GM23338 (cell line): ENCODE data around the gene LMNTD2. TPM values are rescaled to one million over a fixed set of nuclear protein-coding genes. Genes with fewer than 3 reads are reported as not detected.

Source experiments
- ATAC-seq: fragments of 200-7000 bp; cut with Tn5 transposase; 3 replicates; pipeline ENCODE4 v1.9.1; 2020
- DNase-seq: peaks from one replicate; pipeline ENCODE4 v3.0.0-alpha.2; 2015; ENCODE audit warnings: low spot score
- H2AFZ ChIP-seq: fragments of 200-600 bp; sonication (generic); 2 replicates; pipeline ENCODE4 v1.8.0; 2016; ENCODE audit warnings: antibody characterized with exemption, mild to moderate bottlenecking, moderate library complexity
- H3F3A ChIP-seq: fragments of 200-600 bp; sonication (generic); replicated peaks from 2 replicates; pipeline ENCODE4 v1.8.0; 2017; ENCODE audit warnings: antibody characterized with exemption, mixed run types, low read depth
- H3K27ac ChIP-seq: fragments of 200-600 bp; sonication (generic); 2 replicates; pipeline ENCODE4 v1.6.1; 2016; ENCODE audit warnings: low read depth
- H3K27me3 ChIP-seq: fragments of 200-600 bp; sonication (generic); 2 replicates; pipeline ENCODE4 v1.8.0; 2016; ENCODE audit warnings: mild to moderate bottlenecking, mixed run types, moderate library complexity; ENCODE audit not compliant: insufficient read depth
- H3K36me3 ChIP-seq: fragments of 200-600 bp; sonication (generic); 2 replicates; pipeline ENCODE4 v1.8.0; 2016; ENCODE audit warnings: mild to moderate bottlenecking; ENCODE audit not compliant: insufficient read depth
- H3K4me1 ChIP-seq: fragments of 200-600 bp; sonication (generic); 2 replicates; pipeline ENCODE4 v1.8.0; 2016; ENCODE audit warnings: mild to moderate bottlenecking, moderate library complexity; ENCODE audit not compliant: insufficient read depth
- H3K4me2 ChIP-seq: fragments of 200-600 bp; sonication (generic); 2 replicates; pipeline ENCODE4 v1.7.1; 2017; ENCODE audit warnings: mixed run types
- H3K4me3 ChIP-seq: fragments of 200-600 bp; sonication (generic); 2 replicates; pipeline ENCODE4 v1.6.1; 2016; ENCODE audit warnings: mixed run types
- H3K79me2 ChIP-seq: fragments of 200-600 bp; sonication (generic); replicated peaks from 2 replicates; pipeline ENCODE4 v1.8.0; 2017; ENCODE audit warnings: mild to moderate bottlenecking; ENCODE audit not compliant: insufficient read depth
- H3K9me2 ChIP-seq: fragments of 200-600 bp; sonication (generic); 2 replicates; pipeline ENCODE4 v1.8.0; 2017; ENCODE audit not compliant: insufficient read depth
- H4K20me1 ChIP-seq: fragments of 200-600 bp; sonication (generic); replicated peaks from 2 replicates; pipeline ENCODE4 v1.8.0; 2017; ENCODE audit warnings: mild to moderate bottlenecking; ENCODE audit not compliant: insufficient read depth
- H3K27ac Mint-ChIP-seq: 2 replicates; pipeline ENCODE4 v1.8.0; 2020; ENCODE audit warnings: inconsistent platforms, mild to moderate bottlenecking, moderate library complexity, mixed read lengths
- H3K27me3 Mint-ChIP-seq: 3 replicates; pipeline ENCODE4 v1.8.0; 2022; ENCODE audit warnings: low read depth, mild to moderate bottlenecking, moderate library complexity, mixed read lengths, inconsistent platforms; ENCODE audit not compliant: insufficient read depth, poor library complexity
- H3K36me3 Mint-ChIP-seq: 3 replicates; pipeline ENCODE4 v1.8.0; 2021; ENCODE audit warnings: low read depth, mild to moderate bottlenecking, inconsistent platforms, moderate library complexity, mixed read lengths
- H3K4me1 Mint-ChIP-seq: 3 replicates; pipeline ENCODE4 v1.8.0; 2020; ENCODE audit warnings: mild to moderate bottlenecking, inconsistent platforms, mixed read lengths
- H3K4me3 Mint-ChIP-seq: 3 replicates; pipeline ENCODE4 v1.8.0; 2021; ENCODE audit warnings: moderate library complexity, mild to moderate bottlenecking, inconsistent platforms, mixed read lengths
- H3K9me3 Mint-ChIP-seq: 3 replicates; pipeline ENCODE4 v1.8.0; 2020; ENCODE audit warnings: moderate library complexity, mild to moderate bottlenecking, inconsistent platforms, mixed read lengths
- CREB1 ChIP-seq: fragments of 250-450 bp; sonication (Bioruptor Pico); IDR thresholded peaks from 2 replicates; pipeline ENCODE4 v1.5.0; 2020; ENCODE audit warnings: low read depth, mild to moderate bottlenecking, moderate library complexity
- EZH2 ChIP-seq: fragments of 200-600 bp; sonication (generic); IDR thresholded peaks from one replicate; pipeline ENCODE4 v1.8.0; 2017; ENCODE audit warnings: antibody characterized with exemption, mild to moderate bottlenecking, low read depth; ENCODE audit not compliant: unreplicated experiment
- EZH2phosphoT487 ChIP-seq: fragments of 200-600 bp; sonication (generic); IDR thresholded peaks from one replicate; pipeline ENCODE4 v1.8.1; 2018; ENCODE audit warnings: antibody characterized with exemption; ENCODE audit not compliant: unreplicated experiment
- JUNB ChIP-seq: IDR thresholded peaks from one replicate; pipeline ENCODE4 v1.6.1; 2016; ENCODE audit warnings: antibody characterized with exemption; ENCODE audit not compliant: unreplicated experiment
- NANOG ChIP-seq: IDR thresholded peaks from 2 replicates; pipeline ENCODE4 v1.6.1; 2016; ENCODE audit warnings: antibody characterized with exemption, borderline replicate concordance
- POLR2AphosphoS5 ChIP-seq: IDR thresholded peaks from 2 replicates; pipeline ENCODE4 v1.6.1; 2016; ENCODE audit warnings: antibody characterized with exemption, low read depth
- STAT1 ChIP-seq: IDR thresholded peaks from one replicate; pipeline ENCODE4 v1.6.1; 2016; ENCODE audit warnings: antibody characterized with exemption; ENCODE audit not compliant: unreplicated experiment
- ZNF114 ChIP-seq: fragments of 250-450 bp; sonication (Bioruptor Pico); IDR thresholded peaks from 2 replicates; pipeline ENCODE4 v1.5.0; 2020; ENCODE audit warnings: mild to moderate bottlenecking, moderate library complexity
- ZNF331 ChIP-seq: fragments of 250-450 bp; sonication (Bioruptor Pico); IDR thresholded peaks from 2 replicates; pipeline ENCODE4 v1.5.0; 2020; ENCODE audit warnings: low read depth, mild to moderate bottlenecking, moderate library complexity
- polyA plus RNA-seq: library from polyadenylated mRNA; unstranded; fragments of >200 nt; fragmentation: Nextera tagmentation; extraction: Ambion mirVana; gene quantifications from 2 replicates; pipeline ENCODE4 v1.2.1, GENCODE V29; 2016
- total RNA-seq: library from RNA; depleted of rRNA; stranded (reverse); fragments of >200 nt; shearing (Covaris generic); gene quantifications from 2 replicates; pipeline ENCODE4 v1.2.3, GENCODE V29; 2014
- TF ChIP-seq, protein P1 (sequence below): IDR thresholded peaks from 2 replicates; pipeline ENCODE4 v1.6.1; 2016; ENCODE audit warnings: antibody characterized with exemption
- TF ChIP-seq, protein P2 (sequence below): fragments of 250-450 bp; sonication (Bioruptor Pico); IDR thresholded peaks from 2 replicates; pipeline ENCODE4 v1.5.0; 2020; ENCODE audit warnings: mild to moderate bottlenecking, moderate library complexity
- TF ChIP-seq, protein P3 (sequence below), 2 experiments: fragments of 200-600 bp in 1 of 2; sonication (generic) in 1 of 2; conservative IDR thresholded peaks; 2 replicates each; pipeline versions ENCODE4 v1.5.1 to v1.6.1; 2016 to 2017; ENCODE audit warnings: antibody characterized with exemption in 2 of 2, low read depth in 2 of 2, mild to moderate bottlenecking in 2 of 2, moderate library complexity in 1 of 2
- TF ChIP-seq, protein P4 (sequence below): IDR thresholded peaks from one replicate; pipeline ENCODE4 v1.6.1; 2018; ENCODE audit warnings: antibody characterized with exemption; ENCODE audit not compliant: unreplicated experiment

LMNTD2 gene
- total and polyA plus RNA-seq, 2 experiments from 2014 or later = 1.3 to 2.1 TPM

DNA sequence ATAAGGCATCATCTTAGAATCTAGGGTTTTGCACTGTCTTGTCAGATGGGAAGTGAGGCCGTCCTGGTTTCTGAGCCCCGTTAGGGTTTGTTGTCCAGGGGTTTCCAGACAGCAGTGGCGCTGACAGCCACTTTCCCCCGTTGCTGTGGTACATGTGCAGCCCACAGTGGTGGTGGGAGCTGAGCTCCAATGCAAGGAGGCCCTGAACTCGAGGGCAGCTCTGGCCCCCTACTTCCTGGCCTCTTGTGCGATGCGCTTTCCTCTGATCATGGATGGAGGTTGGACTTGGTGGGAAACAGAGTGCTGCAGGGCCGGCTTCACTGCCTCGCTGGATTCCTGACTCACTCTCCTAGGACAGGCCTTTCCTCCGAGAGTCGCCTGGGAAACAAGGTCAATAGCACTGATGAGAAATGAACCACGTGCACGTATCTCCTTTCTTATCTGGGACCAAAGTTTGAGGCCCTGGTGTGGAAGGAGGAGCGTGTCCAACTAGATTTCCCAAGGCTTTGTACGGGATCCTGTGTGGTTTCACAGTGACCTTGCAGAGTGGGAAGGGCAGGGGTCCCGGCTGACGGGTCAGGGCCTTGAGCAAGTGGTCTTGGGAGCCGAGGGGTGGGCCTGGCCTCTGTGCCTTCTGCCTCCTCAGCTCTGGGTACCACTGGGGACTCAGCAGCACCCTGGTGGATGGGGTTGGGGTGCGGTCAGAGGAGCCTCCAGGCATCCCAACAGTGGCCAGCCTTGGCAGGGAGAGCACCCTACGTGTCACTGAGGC, 19.5 kb upstream of the LMNTD2 start:
- no peak overlapping the region for H3K4me3 ChIP-seq
- peaks cover 11% of the 10 kb centered on the region; the same call in 1 of the 2 replicates for H3F3A ChIP-seq
- peaks cover 10% of the 10 kb centered on the region; the same call in 1 of the 2 replicates for H3K36me3 ChIP-seq
- DNase-seq (no peak), ATAC-seq (no peak)
- H3K4me1 Mint-ChIP-seq = peaks cover 15% of the 10 kb centered on the region
- H3K4me2 ChIP-seq = no peak overlapping the region
- peak overlapping the region; percentile 38; the same call in 1 of the 2 replicates for H3K27ac Mint-ChIP-seq
- H2AFZ ChIP-seq = no peak overlapping the region
- H4K20me1 ChIP-seq = peaks cover 32% of the 10 kb centered on the region
- no peak overlapping the region for H3K4me3 Mint-ChIP-seq
- H3K79me2 ChIP-seq = peaks cover 72% of the 10 kb centered on the region
- no peak overlapping the region for H3K27ac ChIP-seq
- no peaks in the 10 kb centered on the region for H3K9me2 ChIP-seq
- TF ChIP-seq, protein P1, sequence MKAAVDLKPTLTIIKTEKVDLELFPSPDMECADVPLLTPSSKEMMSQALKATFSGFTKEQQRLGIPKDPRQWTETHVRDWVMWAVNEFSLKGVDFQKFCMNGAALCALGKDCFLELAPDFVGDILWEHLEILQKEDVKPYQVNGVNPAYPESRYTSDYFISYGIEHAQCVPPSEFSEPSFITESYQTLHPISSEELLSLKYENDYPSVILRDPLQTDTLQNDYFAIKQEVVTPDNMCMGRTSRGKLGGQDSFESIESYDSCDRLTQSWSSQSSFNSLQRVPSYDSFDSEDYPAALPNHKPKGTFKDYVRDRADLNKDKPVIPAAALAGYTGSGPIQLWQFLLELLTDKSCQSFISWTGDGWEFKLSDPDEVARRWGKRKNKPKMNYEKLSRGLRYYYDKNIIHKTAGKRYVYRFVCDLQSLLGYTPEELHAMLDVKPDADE = no peak
- TF ChIP-seq EZH2 = no peak
- TF ChIP-seq, protein P2, sequence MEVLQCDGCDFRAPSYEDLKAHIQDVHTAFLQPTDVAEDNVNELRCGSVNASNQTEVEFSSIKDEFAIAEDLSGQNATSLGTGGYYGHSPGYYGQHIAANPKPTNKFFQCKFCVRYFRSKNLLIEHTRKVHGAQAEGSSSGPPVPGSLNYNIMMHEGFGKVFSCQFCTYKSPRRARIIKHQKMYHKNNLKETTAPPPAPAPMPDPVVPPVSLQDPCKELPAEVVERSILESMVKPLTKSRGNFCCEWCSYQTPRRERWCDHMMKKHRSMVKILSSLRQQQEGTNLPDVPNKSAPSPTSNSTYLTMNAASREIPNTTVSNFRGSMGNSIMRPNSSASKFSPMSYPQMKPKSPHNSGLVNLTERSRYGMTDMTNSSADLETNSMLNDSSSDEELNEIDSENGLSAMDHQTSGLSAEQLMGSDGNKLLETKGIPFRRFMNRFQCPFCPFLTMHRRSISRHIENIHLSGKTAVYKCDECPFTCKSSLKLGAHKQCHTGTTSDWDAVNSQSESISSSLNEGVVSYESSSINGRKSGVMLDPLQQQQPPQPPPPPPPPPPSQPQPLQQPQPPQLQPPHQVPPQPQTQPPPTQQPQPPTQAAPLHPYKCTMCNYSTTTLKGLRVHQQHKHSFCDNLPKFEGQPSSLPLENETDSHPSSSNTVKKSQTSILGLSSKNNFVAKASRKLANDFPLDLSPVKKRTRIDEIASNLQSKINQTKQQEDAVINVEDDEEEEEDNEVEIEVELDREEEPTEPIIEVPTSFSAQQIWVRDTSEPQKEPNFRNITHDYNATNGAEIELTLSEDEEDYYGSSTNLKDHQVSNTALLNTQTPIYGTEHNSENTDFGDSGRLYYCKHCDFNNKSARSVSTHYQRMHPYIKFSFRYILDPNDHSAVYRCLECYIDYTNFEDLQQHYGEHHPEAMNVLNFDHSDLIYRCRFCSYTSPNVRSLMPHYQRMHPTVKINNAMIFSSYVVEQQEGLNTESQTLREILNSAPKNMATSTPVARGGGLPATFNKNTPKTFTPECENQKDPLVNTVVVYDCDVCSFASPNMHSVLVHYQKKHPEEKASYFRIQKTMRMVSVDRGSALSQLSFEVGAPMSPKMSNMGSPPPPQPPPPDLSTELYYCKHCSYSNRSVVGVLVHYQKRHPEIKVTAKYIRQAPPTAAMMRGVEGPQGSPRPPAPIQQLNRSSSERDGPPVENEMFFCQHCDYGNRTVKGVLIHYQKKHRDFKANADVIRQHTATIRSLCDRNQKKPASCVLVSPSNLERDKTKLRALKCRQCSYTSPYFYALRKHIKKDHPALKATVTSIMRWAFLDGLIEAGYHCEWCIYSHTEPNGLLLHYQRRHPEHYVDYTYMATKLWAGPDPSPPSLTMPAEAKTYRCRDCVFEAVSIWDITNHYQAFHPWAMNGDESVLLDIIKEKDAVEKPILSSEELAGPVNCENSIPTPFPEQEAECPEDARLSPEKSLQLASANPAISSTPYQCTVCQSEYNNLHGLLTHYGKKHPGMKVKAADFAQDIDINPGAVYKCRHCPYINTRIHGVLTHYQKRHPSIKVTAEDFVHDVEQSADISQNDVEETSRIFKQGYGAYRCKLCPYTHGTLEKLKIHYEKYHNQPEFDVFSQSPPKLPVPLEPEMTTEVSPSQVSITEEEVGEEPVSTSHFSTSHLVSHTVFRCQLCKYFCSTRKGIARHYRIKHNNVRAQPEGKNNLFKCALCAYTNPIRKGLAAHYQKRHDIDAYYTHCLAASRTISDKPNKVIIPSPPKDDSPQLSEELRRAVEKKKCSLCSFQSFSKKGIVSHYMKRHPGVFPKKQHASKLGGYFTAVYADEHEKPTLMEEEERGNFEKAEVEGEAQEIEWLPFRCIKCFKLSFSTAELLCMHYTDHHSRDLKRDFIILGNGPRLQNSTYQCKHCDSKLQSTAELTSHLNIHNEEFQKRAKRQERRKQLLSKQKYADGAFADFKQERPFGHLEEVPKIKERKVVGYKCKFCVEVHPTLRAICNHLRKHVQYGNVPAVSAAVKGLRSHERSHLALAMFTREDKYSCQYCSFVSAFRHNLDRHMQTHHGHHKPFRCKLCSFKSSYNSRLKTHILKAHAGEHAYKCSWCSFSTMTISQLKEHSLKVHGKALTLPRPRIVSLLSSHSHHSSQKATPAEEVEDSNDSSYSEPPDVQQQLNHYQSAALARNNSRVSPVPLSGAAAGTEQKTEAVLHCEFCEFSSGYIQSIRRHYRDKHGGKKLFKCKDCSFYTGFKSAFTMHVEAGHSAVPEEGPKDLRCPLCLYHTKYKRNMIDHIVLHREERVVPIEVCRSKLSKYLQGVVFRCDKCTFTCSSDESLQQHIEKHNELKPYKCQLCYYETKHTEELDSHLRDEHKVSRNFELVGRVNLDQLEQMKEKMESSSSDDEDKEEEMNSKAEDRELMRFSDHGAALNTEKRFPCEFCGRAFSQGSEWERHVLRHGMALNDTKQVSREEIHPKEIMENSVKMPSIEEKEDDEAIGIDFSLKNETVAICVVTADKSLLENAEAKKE (CRISPR knock-in tag) = no peak
- TF ChIP-seq, protein P3, sequence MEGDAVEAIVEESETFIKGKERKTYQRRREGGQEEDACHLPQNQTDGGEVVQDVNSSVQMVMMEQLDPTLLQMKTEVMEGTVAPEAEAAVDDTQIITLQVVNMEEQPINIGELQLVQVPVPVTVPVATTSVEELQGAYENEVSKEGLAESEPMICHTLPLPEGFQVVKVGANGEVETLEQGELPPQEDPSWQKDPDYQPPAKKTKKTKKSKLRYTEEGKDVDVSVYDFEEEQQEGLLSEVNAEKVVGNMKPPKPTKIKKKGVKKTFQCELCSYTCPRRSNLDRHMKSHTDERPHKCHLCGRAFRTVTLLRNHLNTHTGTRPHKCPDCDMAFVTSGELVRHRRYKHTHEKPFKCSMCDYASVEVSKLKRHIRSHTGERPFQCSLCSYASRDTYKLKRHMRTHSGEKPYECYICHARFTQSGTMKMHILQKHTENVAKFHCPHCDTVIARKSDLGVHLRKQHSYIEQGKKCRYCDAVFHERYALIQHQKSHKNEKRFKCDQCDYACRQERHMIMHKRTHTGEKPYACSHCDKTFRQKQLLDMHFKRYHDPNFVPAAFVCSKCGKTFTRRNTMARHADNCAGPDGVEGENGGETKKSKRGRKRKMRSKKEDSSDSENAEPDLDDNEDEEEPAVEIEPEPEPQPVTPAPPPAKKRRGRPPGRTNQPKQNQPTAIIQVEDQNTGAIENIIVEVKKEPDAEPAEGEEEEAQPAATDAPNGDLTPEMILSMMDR (conservative IDR thresholded peaks at IDR 0.05; ENCODE audit: low read depth in 2 of 2) = no peak
- TF ChIP-seq CREB1 (CRISPR knock-in tag) = no peak
- no peak for TF ChIP-seq STAT1
- no peak for TF ChIP-seq NANOG
- TF ChIP-seq ZNF331 (CRISPR knock-in tag) = no peak
- TF ChIP-seq POLR2AphosphoS5 = no peak
- TF ChIP-seq, protein P4, sequence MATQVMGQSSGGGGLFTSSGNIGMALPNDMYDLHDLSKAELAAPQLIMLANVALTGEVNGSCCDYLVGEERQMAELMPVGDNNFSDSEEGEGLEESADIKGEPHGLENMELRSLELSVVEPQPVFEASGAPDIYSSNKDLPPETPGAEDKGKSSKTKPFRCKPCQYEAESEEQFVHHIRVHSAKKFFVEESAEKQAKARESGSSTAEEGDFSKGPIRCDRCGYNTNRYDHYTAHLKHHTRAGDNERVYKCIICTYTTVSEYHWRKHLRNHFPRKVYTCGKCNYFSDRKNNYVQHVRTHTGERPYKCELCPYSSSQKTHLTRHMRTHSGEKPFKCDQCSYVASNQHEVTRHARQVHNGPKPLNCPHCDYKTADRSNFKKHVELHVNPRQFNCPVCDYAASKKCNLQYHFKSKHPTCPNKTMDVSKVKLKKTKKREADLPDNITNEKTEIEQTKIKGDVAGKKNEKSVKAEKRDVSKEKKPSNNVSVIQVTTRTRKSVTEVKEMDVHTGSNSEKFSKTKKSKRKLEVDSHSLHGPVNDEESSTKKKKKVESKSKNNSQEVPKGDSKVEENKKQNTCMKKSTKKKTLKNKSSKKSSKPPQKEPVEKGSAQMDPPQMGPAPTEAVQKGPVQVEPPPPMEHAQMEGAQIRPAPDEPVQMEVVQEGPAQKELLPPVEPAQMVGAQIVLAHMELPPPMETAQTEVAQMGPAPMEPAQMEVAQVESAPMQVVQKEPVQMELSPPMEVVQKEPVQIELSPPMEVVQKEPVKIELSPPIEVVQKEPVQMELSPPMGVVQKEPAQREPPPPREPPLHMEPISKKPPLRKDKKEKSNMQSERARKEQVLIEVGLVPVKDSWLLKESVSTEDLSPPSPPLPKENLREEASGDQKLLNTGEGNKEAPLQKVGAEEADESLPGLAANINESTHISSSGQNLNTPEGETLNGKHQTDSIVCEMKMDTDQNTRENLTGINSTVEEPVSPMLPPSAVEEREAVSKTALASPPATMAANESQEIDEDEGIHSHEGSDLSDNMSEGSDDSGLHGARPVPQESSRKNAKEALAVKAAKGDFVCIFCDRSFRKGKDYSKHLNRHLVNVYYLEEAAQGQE = no peak
- TF ChIP-seq EZH2phosphoT487 = no peak
- no peak for TF ChIP-seq ZNF114 (CRISPR knock-in tag)
- TF ChIP-seq JUNB = no peak
- H3K27me3 Mint-ChIP-seq = peaks cover 8% of the 10 kb centered on the region
- H3K4me1 ChIP-seq = peaks cover 10% of the 10 kb centered on the region
- peaks cover 6% of the 10 kb centered on the region for H3K27me3 ChIP-seq
- no peaks in the 10 kb centered on the region; the same call in 2 of the 3 replicates for H3K9me3 Mint-ChIP-seq
- H3K36me3 Mint-ChIP-seq = peaks cover 18% of the 10 kb centered on the region
